ENCODE results near the gene RABEP2. TPM values are rescaled to one million over a fixed set of nuclear protein-coding genes. Genes with fewer than 3 reads are reported as not detected.

RABEP2 gene
- polyA plus RNA-seq, 2 of the 4 experiments (the other 2 are of a cell fraction), result 6.0 to 13.7 TPM

- no peak for ATAC-seq
- WGBS (ENCODE audit: missing lambda C conversion rate), result 71% methylated on average over 10 of the region's 10 CpGs
- POLR2A ChIA-PET, result no interaction called here
- Histone ChIP-seq H3K27ac (no peak within 1 kb of the TSS), H3K4me2 (no peak within 1 kb of the TSS), H3K9me3 (no peaks in the 10 kb centered on the region), H3K4me1 (no peaks in the 10 kb centered on the region), H3K4me3 (no peak within 1 kb of the TSS)
- CTCF ChIA-PET, result interaction anchor here (0.6 to 13.3 kb wide), 3 partner anchors 13 to 61 kb away, joined by 3 to 92 read pairs (median 4); no protein-coding TSS in a partner anchor
- TF ChIP-seq POLR2A (IDR thresholded peaks at IDR 0.05; ENCODE audit: low read length) (no peak), PHF8 (IDR thresholded peaks at IDR 0.05; ENCODE audit: borderline replicate concordance, low read depth) (no peak), NR3C1 (IDR thresholded peaks at IDR 0.05) (no peak), HOXA7 (CRISPR knock-in tag; IDR thresholded peaks at IDR 0.05) (no peak), FOXS1 (CRISPR knock-in tag; IDR thresholded peaks at IDR 0.05) (no peak), KDM5A (IDR thresholded peaks at IDR 0.05) (no peak), HOXB5 (CRISPR knock-in tag; IDR thresholded peaks at IDR 0.05) (no peak), BHLHE40 (IDR thresholded peaks at IDR 0.05; ENCODE audit: low read depth, low read length) (no peak)
- no peak for DNase-seq (ENCODE audit: low read depth in 1 of 2, low spot score in 1 of 2)
- no peak for FAIRE-seq
Observed at GRCh38 chr16:28931801-28932225, 6.8 kb upstream of the RABEP2 start, which contains the start of gene CD19. Gene CD19 (plus strand): TSS chr16:28931971. CDS start chr16:28932001, 30 bp downstream.

- FAIRE-seq (no peak), ATAC-seq (no peak), DNase-seq (ENCODE audit: low read depth in 1 of 2, low spot score in 1 of 2) (no peak)
- H3K27ac ChIP-seq, result no peak overlapping the region
- TF ChIP-seq RNF2 (IDR thresholded peaks at IDR 0.05; ENCODE audit: borderline replicate concordance, low read depth) (no peak), NR3C1 (IDR thresholded peaks at IDR 0.05) (no peak), ATOH8 (CRISPR knock-in tag; IDR thresholded peaks at IDR 0.05; ENCODE audit: low read depth) (no peak), RAD21 (conservative IDR thresholded peaks at IDR 0.05 in 1 of 2, IDR thresholded peaks at IDR 0.05 in 1 of 2) (no peak), GATA3 (IDR thresholded peaks at IDR 0.05; ENCODE audit: borderline replicate concordance) (no peak), USF2 (IDR thresholded peaks at IDR 0.05) (no peak), CEBPB (IDR thresholded peaks at IDR 0.05) (no peak), BCL3 (IDR thresholded peaks at IDR 0.05) (no peak), HOXA7 (CRISPR knock-in tag; IDR thresholded peaks at IDR 0.05) (no peak), SMC3 (IDR thresholded peaks at IDR 0.05) (no peak), TFCP2L1 (CRISPR knock-in tag; IDR thresholded peaks at IDR 0.05) (no peak), MAFK (IDR thresholded peaks at IDR 0.05; ENCODE audit: partially characterized antibody) (no peak), EHF (CRISPR knock-in tag; IDR thresholded peaks at IDR 0.05) (no peak)
- no peak overlapping the region for H3K4me2 ChIP-seq
- ChIA-PET CTCF (interaction anchor here (0.7 to 13.3 kb wide), 4 partner anchors 14 to 77 kb away, joined by 3 to 92 read pairs (median 4); no protein-coding TSS in a partner anchor), POLR2A (no interaction called here)
- H3K4me1 ChIP-seq, result no peaks in the 10 kb centered on the region
- 81% methylated on average over 3 of the region's 3 CpGs for WGBS (ENCODE audit: missing lambda C conversion rate)
- H3K4me3 ChIP-seq, result no peak overlapping the region
- no peaks in the 10 kb centered on the region for H3K9me3 ChIP-seq
Observed at GRCh38 chr16:28930652-28931051, 5.6 kb upstream of the RABEP2 start.

- Histone ChIP-seq H3K9me3 (no peaks in the 10 kb centered on the region), H3K4me3 (no peak overlapping the region), H3K27ac (no peak overlapping the region), H3K4me1 (no peaks in the 10 kb centered on the region), H3K4me2 (no peak overlapping the region)
- no peak for FAIRE-seq
- ATAC-seq, result no peak
- DNase-seq (ENCODE audit: low read depth in 1 of 2, low spot score in 1 of 2), result no peak
- 50% methylated on average over 3 of the region's 3 CpGs for whole genome bisulfite sequencing (ENCODE audit: missing lambda C conversion rate)
- POLR2A ChIA-PET, result no interaction called here
- CTCF ChIA-PET, result interaction anchor here (0.6 to 13.3 kb wide), 3 partner anchors 14 to 57 kb away, joined by 3 to 92 read pairs (median 3); no protein-coding TSS in a partner anchor
- TF ChIP-seq ZC3H11A (IDR thresholded peaks at IDR 0.05) (no peak), JUN (IDR thresholded peaks at IDR 0.05) (no peak), ELK1 (IDR thresholded peaks at IDR 0.05; ENCODE audit: low read depth, low read length) (no peak), CBX2 (IDR thresholded peaks at IDR 0.05; ENCODE audit: borderline replicate concordance, low read depth) (no peak), CBX8 (IDR thresholded peaks at IDR 0.05) (no peak), MYC (IDR thresholded peaks at IDR 0.05; ENCODE audit: borderline replicate concordance, low read length) (no peak), HOXB13 (CRISPR knock-in tag; IDR thresholded peaks at IDR 0.05; ENCODE audit: low read depth) (no peak)
Observed at GRCh38 chr16:28930203-28930602, 5.2 kb upstream of the RABEP2 start.

Data from A549 (cell line).